Hepatocyte (in vitro differentiated cells): ENCODE data around the gene UFL1. TPM values are rescaled to one million over a fixed set of nuclear protein-coding genes. Genes with fewer than 3 reads are reported as not detected.

Experiments used
- DNase-seq: peaks from one replicate; pipeline ENCODE4 v3.0.0-alpha.2; 2016; ENCODE audit warnings: low spot score
- H2AFZ ChIP-seq: fragments of 200-600 bp; sonication (generic); 2 replicates; pipeline ENCODE4 v1.6.0; 2016; ENCODE audit warnings: antibody characterized with exemption, mild to moderate bottlenecking
- H3K27ac ChIP-seq: fragments of 200-600 bp; sonication (generic); 2 replicates; pipeline ENCODE4 v1.5.1; 2016; ENCODE audit warnings: mild to moderate bottlenecking
- H3K27me3 ChIP-seq: fragments of 200-600 bp; sonication (generic); 2 replicates; pipeline ENCODE4 v1.6.1; 2016
- H3K36me3 ChIP-seq: fragments of 200-600 bp; sonication (generic); replicated peaks from 2 replicates; pipeline ENCODE4 v1.5.1; 2016; ENCODE audit warnings: low read depth; ENCODE audit not compliant: insufficient read depth
- H3K4me1 ChIP-seq: fragments of 200-600 bp; sonication (generic); 2 replicates; pipeline ENCODE4 v1.5.1; 2016; ENCODE audit warnings: mild to moderate bottlenecking, moderate library complexity; ENCODE audit not compliant: insufficient read depth
- H3K4me2 ChIP-seq: fragments of 200-600 bp; sonication (generic); 2 replicates; pipeline ENCODE4 v1.6.0; 2016
- H3K4me3 ChIP-seq: fragments of 200-600 bp; sonication (generic); 2 replicates; pipeline ENCODE4 v1.5.1; 2016; ENCODE audit warnings: mild to moderate bottlenecking
- H3K79me2 ChIP-seq: fragments of 200-600 bp; sonication (generic); 2 replicates; pipeline ENCODE4 v1.6.0; 2017; ENCODE audit warnings: mild to moderate bottlenecking
- H3K9me2 ChIP-seq: fragments of 200-600 bp; sonication (generic); replicated peaks from 2 replicates; pipeline ENCODE4 v1.6.0; 2017; ENCODE audit warnings: mild to moderate bottlenecking; ENCODE audit not compliant: insufficient read depth
- H3K9me3 ChIP-seq: fragments of 200-600 bp; sonication (generic); 2 replicates; pipeline ENCODE4 v1.5.1; 2016; ENCODE audit warnings: low read depth, mild to moderate bottlenecking
- H4K20me1 ChIP-seq: fragments of 200-600 bp; sonication (generic); 2 replicates; pipeline ENCODE4 v1.6.0; 2016; ENCODE audit warnings: mild to moderate bottlenecking; ENCODE audit not compliant: insufficient read depth, poor library complexity, severe bottlenecking
- CTCF ChIP-seq: fragments of 200-600 bp; sonication (generic); IDR thresholded peaks from 2 replicates; pipeline ENCODE4 v1.5.1; 2016; ENCODE audit warnings: antibody characterized with exemption, mild to moderate bottlenecking; ENCODE audit not compliant: poor library complexity
- EZH2 ChIP-seq: fragments of 200-600 bp; sonication (generic); IDR thresholded peaks from 2 replicates; pipeline ENCODE4 v1.6.1; 2016; ENCODE audit warnings: antibody characterized with exemption, mild to moderate bottlenecking, borderline replicate concordance
- EZH2phosphoT487 ChIP-seq: fragments of 200-600 bp; sonication (generic); IDR thresholded peaks from one replicate; pipeline ENCODE4 v1.6.1; 2018; ENCODE audit warnings: antibody characterized with exemption, mild to moderate bottlenecking, low read depth, moderate library complexity; ENCODE audit not compliant: unreplicated experiment, severe bottlenecking
- WGBS: methylation state at CpG from one replicate; pipeline ENCODE4 v1.1.6; 2016; ENCODE audit warnings: low lambda C conversion rate; ENCODE audit errors: missing lambda C conversion rate; 5-methylcytosine and 5-hydroxymethylcytosine counted together
- polyA plus RNA-seq: library from polyadenylated mRNA; unstranded; fragments of >200 nt; fragmentation: Nextera tagmentation; extraction: Ambion mirVana; gene quantifications from 2 replicates; pipeline ENCODE4 v1.2.1, GENCODE V29; 2016
- total RNA-seq: library from RNA; depleted of rRNA; stranded (reverse); fragments of >200 nt; gene quantifications from 2 replicates; pipeline ENCODE4 v1.2.3, GENCODE V29; 2014

UFL1 gene
- total and polyA plus RNA-seq, 2 experiments from 2014 or later = 18.8 to 42.4 TPM

DNA sequence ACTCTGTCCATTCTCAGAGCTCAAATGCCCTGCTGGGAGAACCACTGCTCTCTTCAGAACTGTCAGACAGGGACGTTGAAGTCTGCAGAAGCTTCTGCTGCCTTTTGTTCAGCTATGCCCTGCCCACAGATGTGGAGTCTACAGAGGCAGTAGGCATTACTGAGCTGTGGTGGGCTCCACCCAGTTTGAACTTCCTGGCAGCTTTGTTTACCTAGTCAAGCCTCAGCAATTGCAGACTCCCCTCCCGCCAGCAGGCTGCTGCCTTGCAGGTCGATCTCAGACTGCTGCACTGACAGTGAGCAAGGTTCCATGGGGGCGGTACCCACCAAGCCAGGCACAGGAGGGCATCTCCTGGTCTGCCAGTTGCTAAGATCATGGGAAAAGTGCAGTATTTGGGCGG lies 21.8 kb upstream of the UFL1 start:
- Histone ChIP-seq H4K20me1 (no peaks in the 10 kb centered on the region), H3K4me2 (no peak overlapping the region), H2AFZ (no peak overlapping the region), H3K27me3 (no peaks in the 10 kb centered on the region), H3K9me3 (peaks cover 2% of the 10 kb centered on the region), H3K79me2 (no peaks in the 10 kb centered on the region), H3K4me3 (no peak overlapping the region), H3K36me3 (no peaks in the 10 kb centered on the region), H3K4me1 (no peaks in the 10 kb centered on the region), H3K9me2 (no peaks in the 10 kb centered on the region), H3K27ac (no peak overlapping the region)
- DNase-seq = no peak
- TF ChIP-seq EZH2 (no peak), CTCF (no peak), EZH2phosphoT487 (no peak)
- 95% methylated on average over 5 of the region's 5 CpGs for WGBS

- peaks cover 2% of the 10 kb centered on the region for H3K9me3 ChIP-seq
- H4K20me1 ChIP-seq = no peaks in the 10 kb centered on the region
- no peaks in the 10 kb centered on the region for H3K27me3 ChIP-seq
- no peak for DNase-seq
- no peaks in the 10 kb centered on the region for H3K79me2 ChIP-seq
- H3K4me3 ChIP-seq = no peak overlapping the region
- no peak overlapping the region for H3K27ac ChIP-seq
- H3K9me2 ChIP-seq = no peaks in the 10 kb centered on the region
- H3K36me3 ChIP-seq = no peaks in the 10 kb centered on the region
- H2AFZ ChIP-seq = no peak overlapping the region
- WGBS = 95% methylated on average over 1 of the region's 1 CpG
- H3K4me2 ChIP-seq = no peak overlapping the region
- no peak for TF ChIP-seq CTCF
- TF ChIP-seq EZH2 = no peak
- no peak for TF ChIP-seq EZH2phosphoT487
- H3K4me1 ChIP-seq = no peaks in the 10 kb centered on the region
Measured at GRCh38 chr6:96502915-96503314, 18.7 kb upstream of the UFL1 start.

DNA sequence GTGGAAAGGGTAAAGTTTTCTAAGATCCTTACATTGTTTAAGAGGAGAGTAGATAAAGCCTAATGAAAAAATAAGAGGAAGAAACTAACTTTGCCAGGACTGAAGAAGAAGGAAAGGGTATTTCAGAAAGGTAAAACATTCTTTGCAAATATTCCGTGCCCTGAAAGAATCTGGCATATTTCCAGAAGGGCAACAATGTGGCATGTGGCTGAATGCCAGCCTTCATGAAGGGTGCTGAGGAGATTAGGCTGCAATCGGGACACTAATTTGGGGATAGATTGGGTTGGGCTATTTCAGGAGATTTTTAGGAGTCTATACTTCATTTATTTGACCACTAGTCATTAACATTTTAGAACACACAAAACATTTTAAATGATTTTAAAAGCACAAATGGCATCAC lies 16.2 kb upstream of the UFL1 start:
- H2AFZ ChIP-seq = no peak overlapping the region
- no peaks in the 10 kb centered on the region for H3K27me3 ChIP-seq
- no peaks in the 10 kb centered on the region for H3K9me3 ChIP-seq
- no peaks in the 10 kb centered on the region for H3K4me1 ChIP-seq
- no peaks in the 10 kb centered on the region for H3K36me3 ChIP-seq
- no peaks in the 10 kb centered on the region for H4K20me1 ChIP-seq
- no peak for DNase-seq
- TF ChIP-seq EZH2phosphoT487 = no peak
- no peak for TF ChIP-seq CTCF
- TF ChIP-seq EZH2 = no peak
- no peaks in the 10 kb centered on the region for H3K9me2 ChIP-seq
- no peaks in the 10 kb centered on the region for H3K79me2 ChIP-seq
- WGBS = 91% methylated on average over 2 of the region's 2 CpGs
- no peak overlapping the region for H3K4me2 ChIP-seq
- H3K4me3 ChIP-seq = no peak overlapping the region
- H3K27ac ChIP-seq = no peak overlapping the region

- no peak for TF ChIP-seq EZH2
- no peak for TF ChIP-seq EZH2phosphoT487
- no peak for TF ChIP-seq CTCF
- Histone ChIP-seq H3K27me3 (no peaks in the 10 kb centered on the region), H3K9me3 (no peaks in the 10 kb centered on the region), H4K20me1 (no peaks in the 10 kb centered on the region), H3K4me2 (no peak overlapping the region), H3K4me1 (no peaks in the 10 kb centered on the region), H3K36me3 (no peaks in the 10 kb centered on the region), H3K4me3 (no peak overlapping the region), H3K79me2 (no peaks in the 10 kb centered on the region), H2AFZ (no peak overlapping the region), H3K9me2 (no peaks in the 10 kb centered on the region), H3K27ac (no peak overlapping the region)
- DNase-seq = no peak
- 83% methylated on average over 2 of the region's 2 CpGs for WGBS
Measured at GRCh38 chr6:96509281-96509680, 12.3 kb upstream of the UFL1 start.
